ENCODE data around the gene INTU. TPM values are rescaled to one million over a fixed set of nuclear protein-coding genes. Genes with fewer than 3 reads are reported as not detected.
"Not testable (repeated sequence)": the region's sequence is repeated elsewhere in the genome, so short reads cannot be mapped to it uniquely, and the experiment has no call there.

Gene INTU
- under 1 TPM; 0.05 to 0.15 TPM for total RNA-seq

- no peaks in the 10 kb centered on the region for H3K36me3 Mint-ChIP-seq (ENCODE audit: low read depth)
- H3K27ac Mint-ChIP-seq = peak within 1 kb of the TSS; percentile 39
- peaks cover 58% of the 10 kb centered on the region for H3K27me3 Mint-ChIP-seq
- peaks cover 6% of the 10 kb centered on the region for H3K9me3 Mint-ChIP-seq
- ATAC-seq (replicated peaks) = peak; percentile 80
- peaks cover 8% of the 10 kb centered on the region for H3K4me1 Mint-ChIP-seq
- peak within 1 kb of the TSS; percentile 89 for H3K4me3 Mint-ChIP-seq
These were observed at the start of gene INTU for GRCh38 chr4:127632420-127633403. TSS of gene INTU (plus strand) at chr4:127632957. CDS start at chr4:127633035, 78 bp downstream.

- H3K36me3 Mint-ChIP-seq (ENCODE audit: low read depth); H3K27me3 Mint-ChIP-seq; H3K9me3 Mint-ChIP-seq; H3K4me3 Mint-ChIP-seq; H3K27ac Mint-ChIP-seq; H3K4me1 Mint-ChIP-seq; ATAC-seq (replicated peaks): not testable (repeated sequence)
These were observed 46.3 kb upstream of the INTU start for GRCh38 chr4:127586496-127586895.

- H3K4me1 Mint-ChIP-seq = no peaks in the 10 kb centered on the region
- ATAC-seq (replicated peaks) = peak; percentile 55
These were observed 45.7 kb upstream of the INTU start for GRCh38 chr4:127586922-127587571.

GRCh38 chr4:127589153-127589552, 43.6 kb upstream of the INTU start:
- not testable (repeated sequence) for H3K27me3 Mint-ChIP-seq; ATAC-seq (replicated peaks); H3K4me3 Mint-ChIP-seq; H3K4me1 Mint-ChIP-seq; H3K27ac Mint-ChIP-seq; H3K36me3 Mint-ChIP-seq (ENCODE audit: low read depth); H3K9me3 Mint-ChIP-seq

More at GRCh38 chr4:127586922-127587571, 45.7 kb upstream of the INTU start:
- H3K27me3 Mint-ChIP-seq = peaks cover 6% of the 10 kb centered on the region
- H3K36me3 Mint-ChIP-seq (ENCODE audit: low read depth) = no peaks in the 10 kb centered on the region
- H3K4me3 Mint-ChIP-seq = no peak overlapping the region
- H3K9me3 Mint-ChIP-seq = no peaks in the 10 kb centered on the region
- H3K27ac Mint-ChIP-seq = no peak overlapping the region

GRCh38 chr4:127598656-127599055, 34.1 kb upstream of the INTU start:
- no peaks in the 10 kb centered on the region for H3K9me3 Mint-ChIP-seq
- peaks cover 3% of the 10 kb centered on the region for H3K27me3 Mint-ChIP-seq
- no peak for ATAC-seq (replicated peaks)
- no peak overlapping the region for H3K27ac Mint-ChIP-seq
- H3K36me3 Mint-ChIP-seq (ENCODE audit: low read depth) = no peaks in the 10 kb centered on the region
- H3K4me1 Mint-ChIP-seq = no peaks in the 10 kb centered on the region
- no peak overlapping the region for H3K4me3 Mint-ChIP-seq

- H3K4me1 Mint-ChIP-seq = no peaks in the 10 kb centered on the region
- H3K27me3 Mint-ChIP-seq = peaks cover 3% of the 10 kb centered on the region
- no peaks in the 10 kb centered on the region for H3K36me3 Mint-ChIP-seq (ENCODE audit: low read depth)
- no peak overlapping the region for H3K4me3 Mint-ChIP-seq
- no peaks in the 10 kb centered on the region for H3K9me3 Mint-ChIP-seq
- ATAC-seq (replicated peaks) = no peak
- no peak overlapping the region for H3K27ac Mint-ChIP-seq
These were observed 31.7 kb upstream of the INTU start for GRCh38 chr4:127601029-127601428.

- no peak overlapping the region for H3K4me3 Mint-ChIP-seq
- no peaks in the 10 kb centered on the region for H3K36me3 Mint-ChIP-seq (ENCODE audit: low read depth)
- no peaks in the 10 kb centered on the region for H3K4me1 Mint-ChIP-seq
- no peak overlapping the region for H3K27ac Mint-ChIP-seq
- H3K9me3 Mint-ChIP-seq = no peaks in the 10 kb centered on the region
- no peaks in the 10 kb centered on the region for H3K27me3 Mint-ChIP-seq
- ATAC-seq (replicated peaks) = no peak
These were observed 27.6 kb upstream of the INTU start for GRCh38 chr4:127604949-127605709.

GRCh38 chr4:127606823-127607222, 25.9 kb upstream of the INTU start:
- no peaks in the 10 kb centered on the region for H3K9me3 Mint-ChIP-seq
- H3K27me3 Mint-ChIP-seq = no peaks in the 10 kb centered on the region
- H3K36me3 Mint-ChIP-seq (ENCODE audit: low read depth) = no peaks in the 10 kb centered on the region
- ATAC-seq (replicated peaks) = no peak
- no peak overlapping the region for H3K27ac Mint-ChIP-seq
- H3K4me1 Mint-ChIP-seq = no peaks in the 10 kb centered on the region
- H3K4me3 Mint-ChIP-seq = no peak overlapping the region

GRCh38 chr4:127609484-127609883, 23.3 kb upstream of the INTU start:
- H3K4me1 Mint-ChIP-seq = no peaks in the 10 kb centered on the region
- no peak overlapping the region for H3K4me3 Mint-ChIP-seq
- no peaks in the 10 kb centered on the region for H3K9me3 Mint-ChIP-seq
- no peak overlapping the region for H3K27ac Mint-ChIP-seq
- peaks cover 5% of the 10 kb centered on the region for H3K27me3 Mint-ChIP-seq
- ATAC-seq (replicated peaks) = no peak
- no peaks in the 10 kb centered on the region for H3K36me3 Mint-ChIP-seq (ENCODE audit: low read depth)

GRCh38 chr4:127610488-127610887, 22.3 kb upstream of the INTU start:
- Mint-ChIP-seq H3K27me3 (peaks cover 5% of the 10 kb centered on the region), H3K36me3 (ENCODE audit: low read depth) (no peaks in the 10 kb centered on the region)

GRCh38 chr4:127616898-127617297, 15.9 kb upstream of the INTU start:
- Mint-ChIP-seq H3K36me3 (ENCODE audit: low read depth) (no peaks in the 10 kb centered on the region), H3K27me3 (peaks cover 31% of the 10 kb centered on the region), H3K4me3 (no peak overlapping the region), H3K4me1 (no peaks in the 10 kb centered on the region), H3K9me3 (peaks cover 10% of the 10 kb centered on the region), H3K27ac (no peak overlapping the region)
- no peak for ATAC-seq (replicated peaks)

More at GRCh38 chr4:127610488-127610887, 22.3 kb upstream of the INTU start:
- Mint-ChIP-seq H3K4me3 (no peak overlapping the region), H3K27ac (no peak overlapping the region), H3K4me1 (no peaks in the 10 kb centered on the region), H3K9me3 (no peaks in the 10 kb centered on the region)
- ATAC-seq (replicated peaks) = no peak

GRCh38 chr4:127618427-127618826, 14.3 kb upstream of the INTU start:
- ATAC-seq (replicated peaks) = no peak
- Mint-ChIP-seq H3K27me3 (peaks cover 33% of the 10 kb centered on the region), H3K4me3 (no peak overlapping the region), H3K36me3 (ENCODE audit: low read depth) (no peaks in the 10 kb centered on the region), H3K4me1 (no peaks in the 10 kb centered on the region), H3K27ac (no peak overlapping the region), H3K9me3 (peaks cover 10% of the 10 kb centered on the region)

GRCh38 chr4:127622621-127622920, 10.2 kb upstream of the INTU start:
- H3K4me3 Mint-ChIP-seq = no peak overlapping the region
- H3K27ac Mint-ChIP-seq = no peak overlapping the region
- H3K36me3 Mint-ChIP-seq (ENCODE audit: low read depth) = no peaks in the 10 kb centered on the region
- H3K9me3 Mint-ChIP-seq = peaks cover 9% of the 10 kb centered on the region
- ATAC-seq (replicated peaks) = no peak
- H3K27me3 Mint-ChIP-seq = peaks cover 45% of the 10 kb centered on the region
- H3K4me1 Mint-ChIP-seq = no peaks in the 10 kb centered on the region

- H3K4me3 Mint-ChIP-seq = peak overlapping the region; percentile 50
- ATAC-seq (replicated peaks) = peak; percentile 21
- H3K27me3 Mint-ChIP-seq = peaks cover 43% of the 10 kb centered on the region
- H3K4me1 Mint-ChIP-seq = no peaks in the 10 kb centered on the region
- H3K9me3 Mint-ChIP-seq = peaks cover 6% of the 10 kb centered on the region
- no peak overlapping the region for H3K27ac Mint-ChIP-seq
- no peaks in the 10 kb centered on the region for H3K36me3 Mint-ChIP-seq (ENCODE audit: low read depth)
These were observed 9.6 kb upstream of the INTU start for GRCh38 chr4:127622921-127623796.

Measured in activated T-helper 17 cell treated with anti-CD3 and anti-CD28 coated beads, Interleukin-2, amount 50 U/mL, for 72 hours (primary cell).